Fibroblast of gingiva (primary cell): ENCODE results near the gene KIF25.

Source experiments
- DNase-seq: peaks from one replicate; pipeline ENCODE4 v3.0.0-alpha.2; 2011; ENCODE audit warnings: low read depth

The KIF25 gene

GRCh38 chr6:167997642-167998041, at the start of gene KIF25:
Gene KIF25 (plus strand): TSS chr6:167997671. CDS start chr6:168029586, 31,915 bp downstream.
- no peak for DNase-seq

GRCh38 chr6:167947716-167948115, 49.8 kb upstream of the KIF25 start:
- no peak for DNase-seq

- DNase-seq: no peak
Measured at GRCh38 chr6:167948716-167949115, 48.8 kb upstream of the KIF25 start.

- no peak for DNase-seq
Measured at GRCh38 chr6:167949121-167949684, 48.3 kb upstream of the KIF25 start.

- DNase-seq: no peak
Measured at GRCh38 chr6:167951781-167952511, 45.5 kb upstream of the KIF25 start.

- no peak for DNase-seq
Measured at GRCh38 chr6:167952512-167952859, 45.0 kb upstream of the KIF25 start.

GRCh38 chr6:167953551-167953950, 43.9 kb upstream of the KIF25 start:
- DNase-seq: no peak

- no peak for DNase-seq
Measured at GRCh38 chr6:167954151-167954550, 43.3 kb upstream of the KIF25 start.

GRCh38 chr6:167956491-167956890, 41.0 kb upstream of the KIF25 start:
- no peak for DNase-seq

GRCh38 chr6:167956983-167957492, 40.4 kb upstream of the KIF25 start:
- DNase-seq: peak; percentile 29

GRCh38 chr6:167957626-167958025, 39.8 kb upstream of the KIF25 start:
- no peak for DNase-seq

- DNase-seq: no peak
Measured at GRCh38 chr6:167960579-167960978, 36.9 kb upstream of the KIF25 start.

- DNase-seq: no peak
Measured at GRCh38 chr6:167962711-167963110, 34.8 kb upstream of the KIF25 start.

GRCh38 chr6:167963589-167964057, 33.8 kb upstream of the KIF25 start:
- DNase-seq: no peak

GRCh38 chr6:167965592-167966539, 31.6 kb upstream of the KIF25 start:
- DNase-seq: no peak

- DNase-seq: no peak
Measured at GRCh38 chr6:167966540-167966905, 30.9 kb upstream of the KIF25 start.

GRCh38 chr6:167968091-167968490, 29.4 kb upstream of the KIF25 start:
- DNase-seq: no peak

- DNase-seq: no peak
Measured at GRCh38 chr6:167970230-167970629, 27.2 kb upstream of the KIF25 start.

- DNase-seq: no peak
Measured at GRCh38 chr6:167972193-167972592, 25.3 kb upstream of the KIF25 start.

GRCh38 chr6:167973148-167973885, 24.2 kb upstream of the KIF25 start:
- no peak for DNase-seq

GRCh38 chr6:167974640-167975344, 22.7 kb upstream of the KIF25 start:
- DNase-seq: no peak
